MM.1S (cell line): ENCODE data around the gene DLAT.

Experiments
- DNase-seq: peaks from one replicate; pipeline ENCODE4 v3.0.0-alpha.2; 2015
- H2AFZ ChIP-seq: fragments of 300-600 bp; sonication (generic); 2 replicates; pipeline ENCODE4 v1.6.0; 2016; ENCODE audit warnings: antibody characterized with exemption, low read length
- H3F3A ChIP-seq: fragments of 300-600 bp; sonication (generic); 2 replicates; pipeline ENCODE4 v1.6.1; 2016; ENCODE audit warnings: mild to moderate bottlenecking, antibody characterized with exemption, low read length, moderate library complexity, mixed read lengths; ENCODE audit not compliant: insufficient read depth
- H3K27ac ChIP-seq: fragments of 300-600 bp; sonication (generic); 2 replicates; pipeline ENCODE4 v1.5.1; 2016; ENCODE audit warnings: mild to moderate bottlenecking, low read length
- H3K27me3 ChIP-seq: fragments of 300-600 bp; sonication (generic); replicated peaks from 2 replicates; pipeline ENCODE4 v1.6.0; 2016; ENCODE audit warnings: low read length; ENCODE audit not compliant: insufficient read depth
- H3K36me3 ChIP-seq: fragments of 300-600 bp; sonication (generic); replicated peaks from 2 replicates; pipeline ENCODE4 v1.6.1; 2016; ENCODE audit warnings: mild to moderate bottlenecking, low read length, mixed read lengths; ENCODE audit not compliant: insufficient read depth
- H3K4me1 ChIP-seq: fragments of 300-600 bp; sonication (generic); 2 replicates; pipeline ENCODE4 v1.6.1; 2016; ENCODE audit warnings: low read length, mixed read lengths
- H3K4me2 ChIP-seq: fragments of 300-600 bp; sonication (generic); 2 replicates; pipeline ENCODE4 v1.6.0; 2016; ENCODE audit warnings: low read depth, low read length
- H3K4me3 ChIP-seq: fragments of 300-600 bp; sonication (generic); 2 replicates; pipeline ENCODE4 v1.5.1; 2016; ENCODE audit warnings: low read length, mixed read lengths
- H3K79me2 ChIP-seq: fragments of 300-600 bp; sonication (generic); 2 replicates; pipeline ENCODE4 v1.6.1; 2016; ENCODE audit warnings: mixed run types, low read length, mixed read lengths
- H3K9ac ChIP-seq: fragments of 300-600 bp; sonication (generic); 2 replicates; pipeline ENCODE4 v1.6.1; 2016; ENCODE audit warnings: low read length, mixed read lengths
- H3K9me2 ChIP-seq: fragments of 300-600 bp; sonication (generic); replicated peaks from 2 replicates; pipeline ENCODE4 v1.6.1; 2016; ENCODE audit warnings: mild to moderate bottlenecking, low read length, mixed read lengths; ENCODE audit not compliant: insufficient read depth
- H3K9me3 ChIP-seq: fragments of 300-600 bp; sonication (generic); replicated peaks from 2 replicates; pipeline ENCODE4 v1.6.1; 2016; ENCODE audit warnings: mild to moderate bottlenecking, low read length, mixed read lengths; ENCODE audit not compliant: insufficient read depth
- H4K20me1 ChIP-seq: fragments of 300-600 bp; sonication (generic); 2 replicates; pipeline ENCODE4 v1.6.1; 2016; ENCODE audit warnings: mild to moderate bottlenecking, low read length, moderate library complexity, mixed read lengths; ENCODE audit not compliant: insufficient read depth
- EZH2 ChIP-seq: fragments of 300-600 bp; sonication (generic); optimal IDR thresholded peaks from 2 replicates; pipeline ENCODE3; 2017; ENCODE audit warnings: low read depth, mild to moderate bottlenecking, antibody characterized with exemption, low read length, mixed read lengths
- EZH2phosphoT487 ChIP-seq: fragments of 300-600 bp; sonication (generic); IDR thresholded peaks from 2 replicates; pipeline ENCODE4 v1.6.1; 2018; ENCODE audit warnings: antibody characterized with exemption, low read length
- TF ChIP-seq, protein P1 (sequence below): fragments of 300-600 bp; sonication (generic); IDR thresholded peaks from 2 replicates; pipeline ENCODE4 v1.5.1; 2016; ENCODE audit warnings: antibody characterized with exemption, low read length, mixed read lengths

DLAT gene

DNA sequence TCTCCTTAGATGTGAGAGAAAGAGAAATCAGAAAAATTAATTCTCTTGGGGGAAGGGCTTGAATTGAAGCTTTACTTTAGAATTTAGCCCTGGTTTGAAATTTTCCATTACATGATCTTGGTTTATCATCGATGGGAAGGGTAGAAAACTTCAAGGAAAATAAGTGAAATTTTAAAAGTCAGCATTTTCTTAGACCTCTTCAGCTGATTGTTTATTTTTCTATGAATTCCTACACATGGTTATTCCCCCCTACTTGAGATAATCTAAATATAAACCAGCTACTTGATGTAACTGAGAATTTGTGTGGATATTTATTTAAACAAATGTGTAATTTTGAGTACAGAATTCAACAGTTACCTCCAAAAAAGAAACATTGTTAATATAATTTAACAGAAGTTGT is 37.7 kb downstream of the DLAT start:
- H3K36me3 ChIP-seq = 0 out of 2 replicates have a peak, but pooled peaks cover 6% of the 10 kb centered on the region
- no peak overlapping the region for H3K4me3 ChIP-seq
- no peak overlapping the region for H3K4me2 ChIP-seq
- H3K9me3 ChIP-seq = no peaks in the 10 kb centered on the region
- no peaks in the 10 kb centered on the region for H3K4me1 ChIP-seq
- TF ChIP-seq EZH2 (no peak), EZH2phosphoT487 (no peak)
- TF ChIP-seq, protein P1, sequence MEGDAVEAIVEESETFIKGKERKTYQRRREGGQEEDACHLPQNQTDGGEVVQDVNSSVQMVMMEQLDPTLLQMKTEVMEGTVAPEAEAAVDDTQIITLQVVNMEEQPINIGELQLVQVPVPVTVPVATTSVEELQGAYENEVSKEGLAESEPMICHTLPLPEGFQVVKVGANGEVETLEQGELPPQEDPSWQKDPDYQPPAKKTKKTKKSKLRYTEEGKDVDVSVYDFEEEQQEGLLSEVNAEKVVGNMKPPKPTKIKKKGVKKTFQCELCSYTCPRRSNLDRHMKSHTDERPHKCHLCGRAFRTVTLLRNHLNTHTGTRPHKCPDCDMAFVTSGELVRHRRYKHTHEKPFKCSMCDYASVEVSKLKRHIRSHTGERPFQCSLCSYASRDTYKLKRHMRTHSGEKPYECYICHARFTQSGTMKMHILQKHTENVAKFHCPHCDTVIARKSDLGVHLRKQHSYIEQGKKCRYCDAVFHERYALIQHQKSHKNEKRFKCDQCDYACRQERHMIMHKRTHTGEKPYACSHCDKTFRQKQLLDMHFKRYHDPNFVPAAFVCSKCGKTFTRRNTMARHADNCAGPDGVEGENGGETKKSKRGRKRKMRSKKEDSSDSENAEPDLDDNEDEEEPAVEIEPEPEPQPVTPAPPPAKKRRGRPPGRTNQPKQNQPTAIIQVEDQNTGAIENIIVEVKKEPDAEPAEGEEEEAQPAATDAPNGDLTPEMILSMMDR = no peak
- H3K27me3 ChIP-seq = no peaks in the 10 kb centered on the region
- H3K9ac ChIP-seq = no peak overlapping the region
- H2AFZ ChIP-seq = no peak overlapping the region
- H3F3A ChIP-seq = no peaks in the 10 kb centered on the region
- DNase-seq = no peak
- no peaks in the 10 kb centered on the region; the same call in 1 of the 2 replicates for H4K20me1 ChIP-seq
- no peaks in the 10 kb centered on the region for H3K9me2 ChIP-seq
- H3K79me2 ChIP-seq = no peaks in the 10 kb centered on the region
- no peak overlapping the region for H3K27ac ChIP-seq

DNA sequence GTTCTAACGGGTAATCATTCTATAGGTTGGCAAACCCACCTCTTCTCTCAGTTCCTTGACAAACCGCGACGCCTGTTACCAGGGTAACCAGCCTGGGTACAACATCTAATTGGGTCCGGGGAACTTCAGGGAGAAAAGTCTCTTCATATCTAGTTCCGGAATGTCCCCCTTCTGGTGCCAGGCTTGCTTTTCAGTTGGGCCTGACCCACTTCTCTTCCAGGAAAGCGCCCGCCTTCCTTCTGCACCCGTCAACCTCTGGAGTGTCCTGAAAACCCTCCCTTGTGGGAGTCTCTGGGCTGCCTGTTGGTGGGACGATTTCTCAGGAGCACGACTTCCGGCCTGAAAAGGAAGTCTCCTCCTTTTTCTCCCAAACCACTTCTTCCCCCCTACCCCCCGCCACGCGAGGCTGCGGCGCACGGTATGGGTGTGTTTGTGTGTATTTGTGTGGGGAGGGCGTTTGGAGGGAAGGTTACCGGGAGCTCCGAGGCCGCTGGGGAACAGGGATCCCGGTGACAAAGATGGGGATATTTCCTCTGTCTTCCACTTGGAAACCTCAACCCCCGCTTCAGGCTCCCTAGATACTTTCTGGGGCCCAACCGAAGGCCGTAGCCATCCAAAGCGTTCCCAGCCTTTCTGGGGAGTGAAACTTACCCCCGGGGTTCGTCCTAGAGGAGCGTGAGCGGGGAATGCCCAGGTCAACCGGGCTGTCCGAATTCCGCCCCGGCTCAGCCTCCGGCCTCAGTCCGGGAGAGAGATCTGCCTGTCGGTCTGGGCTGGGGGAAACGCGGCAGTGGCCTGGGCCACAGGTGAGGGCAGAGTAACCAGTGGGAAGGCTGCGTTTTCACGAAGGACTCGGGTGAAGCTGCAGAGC is 49.0 kb downstream of the DLAT start, which contains the start of the genes NKAPD1 and PIH1D2:
Gene NKAPD1, plus strand, starts transcription at position 359 of the 871 bp plus-strand sequence. CDS start 1,276 bp downstream, outside the sequence.
Gene PIH1D2, minus strand, starts transcription at position 77 of the 871 bp plus-strand sequence. CDS start 843 bp downstream, outside the sequence.
- Histone ChIP-seq H2AFZ (peak within 1 kb of the TSS; percentile 76), H3F3A (no peaks in the 10 kb centered on the region), H3K4me3 (peak within 1 kb of the TSS; percentile 89), H3K9ac (peak within 1 kb of the TSS; percentile 88), H3K27me3 (no peaks in the 10 kb centered on the region), H3K79me2 (peaks cover 32% of the 10 kb centered on the region), H3K4me2 (peak within 1 kb of the TSS; percentile 72), H3K27ac (peak within 1 kb of the TSS; percentile 62; the same call in 1 of the 2 replicates), H3K9me2 (no peaks in the 10 kb centered on the region), H3K9me3 (no peaks in the 10 kb centered on the region), H3K4me1 (peaks cover 6% of the 10 kb centered on the region; the same call in 1 of the 2 replicates), H4K20me1 (no peaks in the 10 kb centered on the region), H3K36me3 (peaks cover 10% of the 10 kb centered on the region)
- peak; percentile 77 for DNase-seq
- TF ChIP-seq EZH2 (no peak), EZH2phosphoT487 (no peak)
- TF ChIP-seq, protein P1 = no peak

DNA sequence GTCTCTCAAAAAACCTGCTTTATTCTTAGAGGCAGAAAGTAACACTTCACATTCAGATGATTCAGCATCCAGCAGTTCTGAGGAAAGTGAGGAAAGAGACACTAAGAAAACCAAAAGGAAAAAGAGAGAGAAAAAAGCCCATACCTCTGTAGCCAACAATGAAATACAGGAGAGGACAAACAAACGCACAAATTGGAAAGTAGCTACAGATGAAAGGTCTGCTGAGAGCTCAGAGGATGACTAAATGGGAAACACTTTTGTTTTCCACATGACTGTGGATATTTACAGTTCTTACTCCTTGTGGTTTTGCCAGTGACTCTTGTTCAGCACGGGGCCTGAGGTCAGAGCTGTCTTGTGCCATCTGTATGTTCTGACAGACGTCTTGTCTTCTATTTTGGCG is 57.5 kb downstream of the DLAT start:
- no peak for DNase-seq
- H3F3A ChIP-seq = peaks cover 39% of the 10 kb centered on the region

More for the DNA sequence above, 57.5 kb downstream of the DLAT start:
- Histone ChIP-seq H3K79me2 (peaks cover 50% of the 10 kb centered on the region), H3K4me1 (peaks cover 3% of the 10 kb centered on the region; the same call in 1 of the 2 replicates), H3K9me2 (no peaks in the 10 kb centered on the region), H4K20me1 (no peaks in the 10 kb centered on the region), H3K9ac (no peak overlapping the region), H3K4me2 (no peak overlapping the region), H3K27me3 (no peaks in the 10 kb centered on the region), H3K9me3 (no peaks in the 10 kb centered on the region), H3K4me3 (no peak overlapping the region), H3K27ac (no peak overlapping the region), H3K36me3 (peaks cover 19% of the 10 kb centered on the region), H2AFZ (no peak overlapping the region)
- TF ChIP-seq EZH2 = no peak
